B cell (primary cell): Measurements from ENCODE around the gene MMP21. TPM values are rescaled to one million over a fixed set of nuclear protein-coding genes. Genes with fewer than 3 reads are reported as not detected.

Experiments used
- ATAC-seq: fragments of 200-7000 bp; cut with Tn5 transposase; one replicate; pipeline ENCODE4 v1.10.0; 2021; ENCODE audit warnings: low read depth, mild to moderate bottlenecking, moderate number of reproducible peaks, moderate library complexity
- CTCF ChIA-PET: fragments of 350-600 bp; sonication (Branson Sonifier 250); formaldehyde crosslinking; loops from one replicate; lab custom pipeline; 2021; ENCODE audit warnings: antibody characterized with exemption, inconsistent platforms; lab: Charles Lee
- POLR2A ChIA-PET: fragments of 350-600 bp; sonication (Branson Sonifier 250); formaldehyde crosslinking; loops from one replicate; lab custom pipeline; 2021; ENCODE audit warnings: antibody characterized with exemption; lab: Charles Lee
- DNase-seq: peaks from one replicate; pipeline ENCODE4 v3.0.0; 2013
- H2AFZ ChIP-seq: 2 replicates; pipeline ENCODE4 v1.6.1; 2012; ENCODE audit warnings: mild to moderate bottlenecking, low read depth, low read length; ENCODE audit not compliant: insufficient read depth, poor library complexity, severe bottlenecking
- H3K27ac ChIP-seq, 2 donors: 1 replicate in 1 of 2; 2 replicates in 1 of 2; pipeline ENCODE4 v1.5.1; 2012 to 2013; ENCODE audit warnings: low read length in 2 of 2, mild to moderate bottlenecking in 2 of 2, moderate library complexity in 1 of 2
- H3K27me3 ChIP-seq, 4 experiments: fragments of 200-600 bp in 1 of 4; sonication (generic) in 1 of 4; replicated peaks in 1 of 4; 1 replicate in 2 of 4; 2 replicates in 2 of 4; pipeline versions ENCODE4 v1.6.1 to v1.7.0; 2013 to 2016; ENCODE audit warnings: low read length in 3 of 4, mild to moderate bottlenecking in 2 of 4, mixed read lengths in 1 of 4, moderate library complexity in 1 of 4; ENCODE audit not compliant: insufficient read depth in 4 of 4, control insufficient read depth in 3 of 4; ENCODE audit errors: control extremely low read depth in 1 of 4
- H3K36me3 ChIP-seq, 2 experiments: replicated peaks in 1 of 2; 1 replicate in 1 of 2; 2 replicates in 1 of 2; pipeline versions ENCODE4 v1.6.1 to v1.7.1; 2013; ENCODE audit warnings: low read length in 1 of 2; ENCODE audit not compliant: insufficient read depth in 2 of 2, control insufficient read depth in 1 of 2; ENCODE audit errors: control extremely low read depth in 1 of 2, extremely low read depth in 1 of 2
- H3K4me1 ChIP-seq, 2 donors: fragments of 200-600 bp in 1 of 2; sonication (generic) in 1 of 2; 1 replicate in 1 of 2; 2 replicates in 1 of 2; pipeline versions ENCODE4 v1.5.1 to v1.6.1; 2013 to 2017; ENCODE audit warnings: low read length in 2 of 2; ENCODE audit not compliant: control insufficient read depth in 2 of 2, insufficient read depth in 2 of 2
- H3K4me2 ChIP-seq: replicated peaks from 2 replicates; pipeline ENCODE3; 2012; ENCODE audit warnings: mild to moderate bottlenecking, low read depth, low read length; ENCODE audit not compliant: poor library complexity, severe bottlenecking
- H3K4me3 ChIP-seq, 5 experiments: fragments of 200-600 bp in 1 of 5; sonication (generic) in 1 of 5; 1 replicate in 3 of 5; 2 replicates in 2 of 5; pipeline versions ENCODE4 v1.5.1 to v1.7.0; 2011 to 2016; ENCODE audit warnings: low read length in 4 of 5, mild to moderate bottlenecking in 4 of 5, low read depth in 2 of 5, control low read depth in 1 of 5, moderate library complexity in 1 of 5; ENCODE audit not compliant: insufficient read depth in 1 of 5; ENCODE audit errors: control extremely low read depth in 1 of 5, extremely low read depth in 1 of 5
- H3K79me2 ChIP-seq: fragments of 200-600 bp; sonication (generic); one replicate; pipeline ENCODE4 v1.6.0; 2016; ENCODE audit warnings: low read length; ENCODE audit not compliant: control insufficient read depth, insufficient read depth
- H3K9ac ChIP-seq: fragments of 200-600 bp; sonication (generic); 2 replicates; pipeline ENCODE4 v1.6.1; 2017; ENCODE audit warnings: mild to moderate bottlenecking, low read length, moderate library complexity
- H3K9me3 ChIP-seq, 3 donors: one replicate each; pipeline versions ENCODE4 v1.6.1 to v1.7.1; 2013; ENCODE audit warnings: low read length in 2 of 3; ENCODE audit not compliant: control insufficient read depth in 2 of 3, insufficient read depth in 1 of 3; ENCODE audit errors: control extremely low read depth in 1 of 3
- H4K20me1 ChIP-seq: 2 replicates; pipeline ENCODE4 v1.6.0; 2012; ENCODE audit warnings: mild to moderate bottlenecking, low read length; ENCODE audit not compliant: insufficient read depth, control insufficient read depth, poor library complexity, severe bottlenecking
- H3K27ac Mint-ChIP-seq: one replicate; pipeline ENCODE4 v1.8.0; 2021; ENCODE audit warnings: mixed read lengths
- H3K27me3 Mint-ChIP-seq: one replicate; pipeline ENCODE4 v1.8.0; 2021; ENCODE audit warnings: mixed read lengths
- H3K4me1 Mint-ChIP-seq: one replicate; pipeline ENCODE4 v1.8.0; 2021; ENCODE audit warnings: mixed read lengths
- H3K4me3 Mint-ChIP-seq: one replicate; pipeline ENCODE4 v1.8.0; 2021; ENCODE audit warnings: mixed read lengths
- H3K9me3 Mint-ChIP-seq: one replicate; pipeline ENCODE4 v1.8.0; 2022; ENCODE audit warnings: mixed read lengths; ENCODE audit not compliant: insufficient read depth
- EZH2 ChIP-seq: IDR thresholded peaks from 2 replicates; pipeline ENCODE4 v1.6.1; 2012; ENCODE audit warnings: borderline replicate concordance, low read depth, mild to moderate bottlenecking, moderate library complexity, low read length; ENCODE audit not compliant: insufficient read depth, poor library complexity, severe bottlenecking
- WGBS: methylation state at CpG from one replicate; pipeline ENCODE4 v1.1.5; 2013; ENCODE audit warnings: missing lambda C conversion rate; ENCODE audit not compliant: insufficient coverage; 5-methylcytosine and 5-hydroxymethylcytosine counted together
- intact Hi-C: fragments of 100-400 bp; cut with micrococcal nuclease; formaldehyde crosslinking; loops from one replicate; pipeline ENCODE4 v1.10.0; 2022
- polyA plus RNA-seq: library from polyadenylated mRNA; depleted of rRNA; stranded (reverse); fragments of >200 nt; gene quantifications from 2 replicates; pipeline ENCODE4 v1.2.3, GENCODE V29; 2012
- small RNA-seq: library from RNA; depleted of rRNA; stranded (forward); fragments of <200 nt; gene quantifications from one replicate; pipeline ENCODE3, GENCODE V24; 2012; ENCODE audit warnings: low replicate concordance, low read depth; ENCODE audit not compliant: insufficient read length
- total RNA-seq, 2 donors: library from RNA; stranded (reverse); fragments of 120-200 nt in 1 of 2; gene quantifications; 1 replicate in 1 of 2; 2 replicates in 1 of 2; pipeline versions ENCODE4 v1.2.3 to v1.2.4, GENCODE V29; 2013 to 2022
- TF ChIP-seq, protein P1 (sequence below): fragments of 200-600 bp; IDR thresholded peaks from one replicate; pipeline ENCODE4 v1.8.0; 2022; ENCODE audit warnings: antibody characterized with exemption, mild to moderate bottlenecking

MMP21 gene
- total and polyA plus RNA-seq, 2 donors (not counting 1 experiment from before 2014, with no cell fraction given): 0.15 to 0.18 TPM

- H2AFZ ChIP-seq: peak within 1 kb of the TSS; percentile 99
- H3K9me3 ChIP-seq: peaks cover 0 to 9% (median 0%) of the 10 kb centered on the region in 3 donors
- H3K4me3 Mint-ChIP-seq: peak within 1 kb of the TSS; percentile 95
- CTCF ChIA-PET: no interaction called here
- H3K4me2 ChIP-seq: peak within 1 kb of the TSS; percentile 83
- peaks cover 3 to 25% of the 10 kb centered on the region in 2 experiments for H3K36me3 ChIP-seq
- H3K9me3 Mint-ChIP-seq: no peaks in the 10 kb centered on the region
- peaks cover 17% of the 10 kb centered on the region in 2 donors for H3K4me1 ChIP-seq
- intact Hi-C loops: loop anchor here (1.0 kb wide), 1 partner anchor 104 kb away; the partner anchor contains the start of genes BCCIP and UROS
- peak; percentile 99 for DNase-seq
- H3K27ac Mint-ChIP-seq: peak within 1 kb of the TSS; percentile 93
- WGBS: under 1% methylated on average over 69 of the region's 72 CpGs
- H4K20me1 ChIP-seq: no peaks in the 10 kb centered on the region
- peak within 1 kb of the TSS; percentile 98 for H3K9ac ChIP-seq
- peak; percentile 97 for ATAC-seq
- TF ChIP-seq EZH2: no peak
- TF ChIP-seq, protein P1, sequence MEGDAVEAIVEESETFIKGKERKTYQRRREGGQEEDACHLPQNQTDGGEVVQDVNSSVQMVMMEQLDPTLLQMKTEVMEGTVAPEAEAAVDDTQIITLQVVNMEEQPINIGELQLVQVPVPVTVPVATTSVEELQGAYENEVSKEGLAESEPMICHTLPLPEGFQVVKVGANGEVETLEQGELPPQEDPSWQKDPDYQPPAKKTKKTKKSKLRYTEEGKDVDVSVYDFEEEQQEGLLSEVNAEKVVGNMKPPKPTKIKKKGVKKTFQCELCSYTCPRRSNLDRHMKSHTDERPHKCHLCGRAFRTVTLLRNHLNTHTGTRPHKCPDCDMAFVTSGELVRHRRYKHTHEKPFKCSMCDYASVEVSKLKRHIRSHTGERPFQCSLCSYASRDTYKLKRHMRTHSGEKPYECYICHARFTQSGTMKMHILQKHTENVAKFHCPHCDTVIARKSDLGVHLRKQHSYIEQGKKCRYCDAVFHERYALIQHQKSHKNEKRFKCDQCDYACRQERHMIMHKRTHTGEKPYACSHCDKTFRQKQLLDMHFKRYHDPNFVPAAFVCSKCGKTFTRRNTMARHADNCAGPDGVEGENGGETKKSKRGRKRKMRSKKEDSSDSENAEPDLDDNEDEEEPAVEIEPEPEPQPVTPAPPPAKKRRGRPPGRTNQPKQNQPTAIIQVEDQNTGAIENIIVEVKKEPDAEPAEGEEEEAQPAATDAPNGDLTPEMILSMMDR: no peak
- H3K79me2 ChIP-seq: peaks cover 22% of the 10 kb centered on the region
- H3K27ac ChIP-seq: peak within 1 kb of the TSS; percentile 77 to 93
- H3K4me3 ChIP-seq: peak within 1 kb of the TSS; percentile 69 to 93 (median 89)
- no peaks in the 10 kb centered on the region for H3K27me3 Mint-ChIP-seq
- no peaks in the 10 kb centered on the region for H3K27me3 ChIP-seq
- POLR2A ChIA-PET: interaction anchor here (1.0 to 1.3 kb wide), 2 partner anchors 104 to 803 kb away, joined by 3 to 6 read pairs; partner anchors contain the start of genes BCCIP and UROS
- peaks cover 30% of the 10 kb centered on the region for H3K4me1 Mint-ChIP-seq
These were observed 56.2 kb downstream of the MMP21 start, which contains the start of gene EDRF1 for GRCh38 chr10:125719173-125720001. EDRF1 (plus strand) TSS chr10:125719709; CDS start chr10:125719808, 99 bp downstream.

Small RNAs within 50 kb of the gene (small RNA-seq; reads per million reads assigned to genes)
- gene MIR4484: not detected

Other genes with a start within 250 kb of the MMP21 start
- not detected in 2 replicates for gene TEX36, start 92.7 kb downstream of the MMP21 start, total RNA-seq
- not detected in 2 replicates for gene TEX36, start 92.7 kb downstream of the MMP21 start, polyA plus RNA-seq
- gene EDRF1, start 56.1 kb downstream of the MMP21 start, total RNA-seq: 63.0 and 69.4 TPM in 2 replicates
- gene EDRF1, start 56.1 kb downstream of the MMP21 start, polyA plus RNA-seq: 26.1 and 42.8 TPM in 2 replicates
- 28.3 and 30.8 TPM in 2 replicates for gene UROS, start 47.4 kb upstream of the MMP21 start, total RNA-seq
- gene UROS, start 47.4 kb upstream of the MMP21 start, polyA plus RNA-seq: 28.1 and 37.1 TPM in 2 replicates
- gene BCCIP, start 47.7 kb upstream of the MMP21 start, total RNA-seq: 40.7 and 43.5 TPM in 2 replicates
- 10.5 and 14.5 TPM in 2 replicates for gene BCCIP, start 47.7 kb upstream of the MMP21 start, polyA plus RNA-seq
- gene DHX32, start 105.5 kb upstream of the MMP21 start, total RNA-seq: 10.9 and 12.4 TPM in 2 replicates
- gene DHX32, start 105.5 kb upstream of the MMP21 start, polyA plus RNA-seq: 5.2 and 5.4 TPM in 2 replicates
- 0.75 TPM in 1 of 2 replicates, not detected in the other for gene FANK1, start 120.7 kb upstream of the MMP21 start, total RNA-seq
- gene FANK1, start 120.7 kb upstream of the MMP21 start, polyA plus RNA-seq: 0.13 and 0.23 TPM in 2 replicates